MCF 10A (cell line): ENCODE data around the gene CPLX3. TPM values are rescaled to one million over a fixed set of nuclear protein-coding genes. Genes with fewer than 3 reads are reported as not detected.

ENCODE experiments used
- BruUV-seq: library from RNA; stranded (reverse); fragments of 400-500 nt; replicated peaks from 2 replicates; lab custom pipeline; 2021; lab: Mats Ljungman, UMichigan
- CTCF ChIA-PET: fragments of 300-600 bp; sonication (Branson Sonifier 250); formaldehyde crosslinking; extraction: SDS; loops from one replicate; lab custom pipeline; 2021; ENCODE audit warnings: antibody characterized with exemption, inconsistent platforms; lab: Yijun Ruan, JAX
- POLR2A ChIA-PET: fragments of 300-600, 350-650 bp; sonication (Branson Sonifier 250); formaldehyde crosslinking; extraction: SDS; loops from one replicate; lab custom pipeline; 2020; ENCODE audit warnings: antibody characterized with exemption, inconsistent platforms; lab: Yijun Ruan, JAX
- DNase-seq: peaks from one replicate; pipeline ENCODE4 v3.0.0-alpha.2; 2018; ENCODE audit not compliant: unreplicated experiment
- H3K27ac Mint-ChIP-seq: one replicate; pipeline ENCODE4 v1.8.0; 2022; ENCODE audit warnings: mild to moderate bottlenecking, low read depth, mixed read lengths; ENCODE audit not compliant: unreplicated experiment
- H3K27me3 Mint-ChIP-seq: one replicate; pipeline ENCODE4 v1.8.0; 2022; ENCODE audit warnings: mixed read lengths; ENCODE audit not compliant: insufficient read depth, unreplicated experiment
- H3K36me3 Mint-ChIP-seq: one replicate; pipeline ENCODE4 v1.8.0; 2022; ENCODE audit warnings: mild to moderate bottlenecking, moderate library complexity, mixed read lengths; ENCODE audit not compliant: insufficient read depth, unreplicated experiment
- H3K4me1 Mint-ChIP-seq: one replicate; pipeline ENCODE4 v1.8.0; 2022; ENCODE audit warnings: mixed read lengths; ENCODE audit not compliant: insufficient read depth, unreplicated experiment
- H3K4me3 Mint-ChIP-seq: one replicate; pipeline ENCODE4 v1.8.0; 2022; ENCODE audit warnings: mild to moderate bottlenecking, moderate library complexity, mixed read lengths; ENCODE audit not compliant: unreplicated experiment
- H3K9me3 Mint-ChIP-seq: one replicate; pipeline ENCODE4 v1.8.0; 2022; ENCODE audit warnings: mixed read lengths; ENCODE audit not compliant: unreplicated experiment
- CTCF ChIP-seq: fragments of 200-600 bp; IDR thresholded peaks from one replicate; pipeline ENCODE4 v1.8.0; 2022; ENCODE audit warnings: antibody characterized with exemption, mild to moderate bottlenecking; ENCODE audit not compliant: unreplicated experiment
- intact Hi-C: fragments of 100-400 bp; cut with micrococcal nuclease; formaldehyde crosslinking; loops from 2 replicates; pipeline ENCODE4 v1.14.1; 2022
- total RNA-seq: library from RNA; stranded (reverse); gene quantifications from 2 replicates; pipeline ENCODE4 v1.2.3, GENCODE V29; 2022

The CPLX3 gene
- total RNA-seq, 1 experiment from 2014 or later, result not detected

- no peak for TF ChIP-seq CTCF
- Mint-ChIP-seq H3K27me3 (no peaks in the 10 kb centered on the region), H3K4me1 (peaks cover 48% of the 10 kb centered on the region), H3K27ac (no peak overlapping the region), H3K9me3 (no peaks in the 10 kb centered on the region), H3K4me3 (no peak overlapping the region), H3K36me3 (no peaks in the 10 kb centered on the region)
- intact Hi-C loops, result loop anchor here (10.0 kb wide), 1 partner anchor 416 kb away; the partner anchor contains the start of gene C15orf39
- DNase-seq, result no peak
- BruUV-seq, result no TSS peak
- POLR2A ChIA-PET, result interaction anchor here (1.4 kb wide), 1 partner anchor 11 kb away, joined by 7 read pairs; no protein-coding TSS in a partner anchor
- CTCF ChIA-PET, result interaction anchor here (0.6 to 6.4 kb wide), 6 partner anchors 8 to 87 kb away, joined by 3 to 57 read pairs (median 6); no protein-coding TSS in a partner anchor
Observed at GRCh38 chr15:74788683-74789151, 37.7 kb upstream of the CPLX3 start.

- TF ChIP-seq CTCF, result no peak
- no peak overlapping the region for H3K27ac Mint-ChIP-seq
- no peak overlapping the region for H3K4me3 Mint-ChIP-seq
- ChIA-PET POLR2A (interaction anchor here (0.6 to 0.9 kb wide), 2 partner anchors 10 to 117 kb away, joined by 3 to 4 read pairs; partner anchors contain the start of gene FAM219B), CTCF (interaction anchor here (0.6 to 6.4 kb wide), 6 partner anchors 10 to 326 kb away, joined by 3 to 57 read pairs (median 3); no protein-coding TSS in a partner anchor)
- no TSS peak for BruUV-seq
- peaks cover 44% of the 10 kb centered on the region for H3K4me1 Mint-ChIP-seq
- intact Hi-C loops, result loop anchor here (10.0 kb wide), 1 partner anchor 416 kb away; the partner anchor contains the start of gene C15orf39
- DNase-seq, result peak; percentile 46
- H3K27me3 Mint-ChIP-seq, result no peaks in the 10 kb centered on the region
- no peaks in the 10 kb centered on the region for H3K36me3 Mint-ChIP-seq
- no peaks in the 10 kb centered on the region for H3K9me3 Mint-ChIP-seq
Observed at GRCh38 chr15:74789171-74789631, 37.2 kb upstream of the CPLX3 start.

GRCh38 chr15:74789741-74790079, 36.7 kb upstream of the CPLX3 start:
- Mint-ChIP-seq H3K36me3 (no peaks in the 10 kb centered on the region), H3K9me3 (no peaks in the 10 kb centered on the region), H3K27me3 (no peaks in the 10 kb centered on the region), H3K4me1 (peaks cover 47% of the 10 kb centered on the region), H3K4me3 (no peak overlapping the region), H3K27ac (no peak overlapping the region)
- no peak for TF ChIP-seq CTCF
- no peak for DNase-seq
- intact Hi-C loops, result loop anchor here (10.0 kb wide), 1 partner anchor 415 kb away; the partner anchor contains the start of gene C15orf39
- CTCF ChIA-PET, result interaction anchor here (0.6 to 6.4 kb wide), 7 partner anchors 10 to 485 kb away, joined by 3 to 57 read pairs (median 3); no protein-coding TSS in a partner anchor
- BruUV-seq, result no TSS peak
- POLR2A ChIA-PET, result interaction anchor here (0.6 to 0.9 kb wide), 2 partner anchors 11 to 117 kb away, joined by 3 to 4 read pairs; partner anchors contain the start of gene FAM219B
